Measurements from ENCODE around the gene RAB17. TPM values are rescaled to one million over a fixed set of nuclear protein-coding genes. Genes with fewer than 3 reads are reported as not detected.

The RAB17 gene
- total RNA-seq, 2 experiments from 2014 or later = not detected

DNA sequence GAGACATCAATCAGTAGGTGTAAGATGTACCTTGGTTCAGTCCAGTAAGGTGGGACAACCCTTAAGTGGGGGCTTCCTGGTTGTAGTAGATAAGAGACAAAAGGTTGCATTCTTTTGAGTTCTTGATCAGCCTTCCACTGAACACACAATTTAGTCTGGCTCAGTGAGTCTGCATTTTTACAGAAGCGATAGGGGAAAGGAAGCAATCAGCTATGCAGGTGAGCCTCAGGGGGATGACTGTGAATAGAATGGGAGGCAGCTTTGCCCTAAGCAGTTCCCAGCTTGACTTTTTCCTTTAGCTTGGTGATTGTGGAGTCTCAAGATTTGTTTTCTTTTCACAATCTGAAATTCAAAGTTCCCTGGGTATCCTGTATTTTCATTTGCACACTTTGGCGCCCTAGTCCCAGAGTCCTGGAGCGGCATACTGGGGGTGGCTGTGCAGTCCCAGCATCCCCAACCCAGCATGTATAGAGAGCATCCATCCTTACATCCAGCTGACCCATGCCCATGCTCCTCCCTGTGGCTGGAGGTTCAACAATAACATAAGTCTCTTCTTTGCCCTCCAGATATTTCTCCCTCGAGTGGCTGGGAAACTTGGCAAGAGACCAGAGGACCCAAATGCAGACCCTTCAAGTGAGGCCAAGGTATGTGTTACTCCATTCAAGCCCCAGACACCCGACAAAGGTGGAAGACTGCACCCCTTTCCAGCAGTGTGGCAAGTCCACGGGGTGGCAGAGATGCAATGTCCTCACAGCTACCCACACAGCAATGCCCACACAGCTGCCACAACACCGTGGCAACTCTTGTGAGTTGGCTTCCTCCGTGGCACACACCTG, 44.3 kb downstream of the RAB17 start:
- no peak for ATAC-seq (ENCODE audit: low read depth)
- H3K27me3 Mint-ChIP-seq = peaks cover 3% of the 10 kb centered on the region
- H3K4me1 Mint-ChIP-seq = no peaks in the 10 kb centered on the region
- H3K36me3 Mint-ChIP-seq = no peaks in the 10 kb centered on the region
- DNase-seq = no peak
- POLR2A ChIA-PET = no interaction called here
- no peak overlapping the region for H3K4me3 Mint-ChIP-seq
- no peaks in the 10 kb centered on the region for H3K9me3 Mint-ChIP-seq
- H3K27ac Mint-ChIP-seq = no peak overlapping the region

DNA sequence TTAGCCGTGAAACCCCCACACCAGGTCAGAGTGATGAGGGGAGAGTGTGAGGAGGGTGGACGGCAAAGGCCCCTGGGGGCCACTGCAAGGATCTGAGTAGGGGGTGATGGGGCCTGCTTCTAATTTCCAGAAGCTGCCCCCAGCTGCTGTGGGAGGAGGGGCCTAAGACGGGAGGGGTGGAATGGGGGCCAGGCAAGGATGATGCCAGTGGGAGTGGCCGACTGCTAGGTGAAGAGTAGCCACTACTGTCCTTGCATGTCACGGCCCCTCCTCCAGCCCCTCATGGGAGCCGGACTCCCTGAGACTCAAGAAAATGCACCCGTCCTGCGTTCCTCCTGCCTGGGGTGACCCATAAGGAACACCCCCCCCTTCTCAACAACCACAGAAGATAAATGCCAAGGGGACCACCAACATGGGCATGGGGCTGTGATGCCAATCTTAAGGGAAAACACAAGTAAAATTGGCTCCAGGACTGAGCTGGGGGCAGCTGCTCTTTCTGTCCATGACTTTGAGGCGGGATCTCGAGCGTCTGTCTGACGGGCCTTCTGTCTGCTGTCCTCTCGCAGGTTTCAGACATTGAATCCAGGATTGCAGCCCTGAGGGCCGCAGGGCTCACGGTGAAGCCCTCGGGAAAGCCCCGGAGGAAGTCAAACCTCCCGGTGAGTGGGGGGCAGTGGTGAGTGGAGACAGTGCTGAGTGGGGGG, 48.4 kb downstream of the RAB17 start:
- ATAC-seq (ENCODE audit: low read depth) (no peak), DNase-seq (no peak)
- H3K27me3 Mint-ChIP-seq = peaks cover 3% of the 10 kb centered on the region
- no peaks in the 10 kb centered on the region for H3K4me1 Mint-ChIP-seq
- H3K27ac Mint-ChIP-seq = no peak overlapping the region
- no peaks in the 10 kb centered on the region for H3K36me3 Mint-ChIP-seq
- H3K4me3 Mint-ChIP-seq = no peak overlapping the region
- POLR2A ChIA-PET = no interaction called here
- no peaks in the 10 kb centered on the region for H3K9me3 Mint-ChIP-seq

DNA sequence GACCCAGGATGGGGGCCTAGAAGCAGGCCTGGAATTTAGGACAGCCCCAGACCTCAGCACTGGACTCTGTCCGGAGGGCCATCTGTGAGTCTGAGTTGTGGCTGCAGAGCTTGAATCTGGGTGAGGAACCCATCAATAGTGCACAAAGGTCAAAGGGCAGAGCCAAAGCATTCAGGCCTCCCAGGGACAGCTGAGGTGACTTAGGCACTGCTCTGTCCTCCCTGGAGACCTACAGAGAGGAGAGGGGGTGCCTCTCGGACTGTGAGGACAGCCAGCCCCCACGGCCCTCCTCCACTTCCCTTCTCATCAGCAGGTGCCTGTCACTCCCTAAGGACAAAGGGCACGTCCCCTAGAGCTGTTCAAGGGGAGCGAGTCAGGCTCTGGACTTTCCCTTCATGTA, 49.3 kb downstream of the RAB17 start:
- Mint-ChIP-seq H3K4me1 (no peaks in the 10 kb centered on the region), H3K27me3 (no peaks in the 10 kb centered on the region), H3K27ac (no peak overlapping the region), H3K9me3 (no peaks in the 10 kb centered on the region), H3K36me3 (no peaks in the 10 kb centered on the region), H3K4me3 (no peak overlapping the region)
- ATAC-seq (ENCODE audit: low read depth) = no peak
- POLR2A ChIA-PET = no interaction called here
- DNase-seq = no peak

DNA sequence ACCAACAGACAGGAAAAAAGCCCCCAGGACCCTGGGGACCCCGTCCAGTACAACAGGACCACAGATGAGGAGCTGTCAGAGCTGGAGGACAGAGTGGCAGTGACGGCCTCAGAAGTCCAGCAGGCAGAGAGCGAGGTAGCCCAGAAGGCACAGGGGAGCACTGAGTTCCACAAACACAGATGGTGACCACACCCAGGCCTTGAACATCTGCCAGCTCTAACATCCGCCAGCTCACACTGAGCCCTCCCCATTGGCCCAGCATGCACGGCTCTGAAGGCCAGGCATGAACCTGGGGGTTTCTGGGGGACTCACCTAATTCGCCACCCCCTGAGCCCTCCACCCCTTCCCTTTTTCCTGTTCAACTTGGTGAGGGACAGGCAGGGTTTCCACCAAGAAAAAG, 49.7 kb downstream of the RAB17 start:
- Mint-ChIP-seq H3K4me3 (no peak overlapping the region), H3K9me3 (no peaks in the 10 kb centered on the region), H3K27ac (no peak overlapping the region), H3K27me3 (no peaks in the 10 kb centered on the region), H3K4me1 (no peaks in the 10 kb centered on the region), H3K36me3 (no peaks in the 10 kb centered on the region)
- no peak for DNase-seq
- POLR2A ChIA-PET = no interaction called here
- ATAC-seq (ENCODE audit: low read depth) = no peak

DNA sequence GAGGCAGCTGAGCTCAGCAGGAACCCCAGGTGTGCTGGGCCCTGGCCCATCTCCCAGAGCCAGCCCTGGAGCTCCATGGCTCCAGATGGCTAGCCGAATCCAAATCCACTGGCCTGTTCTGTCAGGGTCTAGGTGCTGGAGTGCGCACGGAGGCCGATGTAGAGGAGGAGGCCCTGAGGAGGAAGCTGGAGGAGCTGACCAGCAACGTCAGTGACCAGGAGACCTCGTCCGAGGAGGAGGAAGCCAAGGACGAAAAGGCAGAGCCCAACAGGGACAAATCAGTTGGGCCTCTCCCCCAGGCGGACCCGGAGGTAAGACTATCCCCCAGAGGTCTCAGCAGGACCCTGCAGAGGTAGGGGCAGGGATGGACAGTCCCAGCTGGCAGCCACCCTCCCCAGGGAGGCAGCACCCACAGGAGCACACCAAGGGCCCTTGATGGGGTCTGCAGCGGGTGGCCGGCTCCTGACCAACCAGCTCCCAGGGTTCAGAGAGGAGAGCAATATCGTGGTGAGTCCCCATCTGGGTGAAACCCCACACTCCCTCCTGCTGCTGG, 50.2 kb downstream of the RAB17 start:
- POLR2A ChIA-PET = no interaction called here

DNA sequence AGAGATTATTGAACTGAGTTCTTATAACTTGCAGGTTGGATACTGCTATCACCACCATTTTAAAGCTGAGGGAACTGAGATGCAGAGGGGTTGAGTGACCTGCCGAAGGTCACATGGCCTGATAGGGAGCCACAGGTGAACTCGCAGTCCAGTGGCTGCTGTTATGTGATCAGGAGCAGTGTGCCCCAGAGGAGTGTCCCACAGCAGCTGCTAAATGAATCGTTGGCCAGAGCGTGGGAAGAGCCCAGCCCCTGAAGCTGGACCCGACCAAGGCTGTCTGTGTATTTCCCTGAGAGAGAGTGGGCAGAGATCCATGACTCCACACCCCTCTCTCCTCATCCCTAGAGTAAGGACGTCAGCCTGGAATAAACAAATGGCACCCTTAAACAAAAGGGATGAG, 50.9 kb downstream of the RAB17 start:
- POLR2A ChIA-PET = no interaction called here
- no peak for ATAC-seq (ENCODE audit: low read depth)
- no peaks in the 10 kb centered on the region for H3K27me3 Mint-ChIP-seq
- no peaks in the 10 kb centered on the region for H3K36me3 Mint-ChIP-seq
- H3K4me1 Mint-ChIP-seq = no peaks in the 10 kb centered on the region
- H3K4me3 Mint-ChIP-seq = no peak overlapping the region
- H3K27ac Mint-ChIP-seq = no peak overlapping the region
- H3K9me3 Mint-ChIP-seq = no peaks in the 10 kb centered on the region
- DNase-seq = no peak

More for the DNA sequence above, 50.2 kb downstream of the RAB17 start:
- H3K27ac Mint-ChIP-seq = no peak overlapping the region
- no peak overlapping the region for H3K4me3 Mint-ChIP-seq
- H3K4me1 Mint-ChIP-seq = no peaks in the 10 kb centered on the region
- no peaks in the 10 kb centered on the region for H3K27me3 Mint-ChIP-seq
- ATAC-seq (ENCODE audit: low read depth) (no peak), DNase-seq (no peak)
- H3K9me3 Mint-ChIP-seq = no peaks in the 10 kb centered on the region
- H3K36me3 Mint-ChIP-seq = no peaks in the 10 kb centered on the region

DNA sequence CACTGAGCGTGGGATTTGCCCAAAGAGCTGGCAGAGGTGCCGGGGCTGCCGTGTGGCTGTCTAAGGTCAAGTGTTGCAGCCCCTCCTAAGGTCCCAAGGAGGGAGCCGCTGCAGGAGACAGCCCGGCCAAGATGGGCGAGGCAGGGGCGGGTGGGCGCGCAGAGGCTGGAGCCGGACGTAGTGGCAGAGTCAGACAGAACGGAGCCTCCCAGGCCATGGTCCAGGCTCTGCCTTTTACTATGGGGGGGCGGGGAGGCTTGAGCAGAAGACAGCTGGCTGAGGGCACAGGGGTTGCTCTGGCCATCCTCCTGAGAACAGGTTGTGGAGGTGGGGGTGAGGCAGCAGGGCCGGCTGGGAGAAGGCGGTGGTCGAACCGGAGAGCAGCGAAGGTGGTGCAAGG, 51.6 kb downstream of the RAB17 start:
- H3K36me3 Mint-ChIP-seq = no peaks in the 10 kb centered on the region
- POLR2A ChIA-PET = no interaction called here
- no peak overlapping the region for H3K4me3 Mint-ChIP-seq

DNA sequence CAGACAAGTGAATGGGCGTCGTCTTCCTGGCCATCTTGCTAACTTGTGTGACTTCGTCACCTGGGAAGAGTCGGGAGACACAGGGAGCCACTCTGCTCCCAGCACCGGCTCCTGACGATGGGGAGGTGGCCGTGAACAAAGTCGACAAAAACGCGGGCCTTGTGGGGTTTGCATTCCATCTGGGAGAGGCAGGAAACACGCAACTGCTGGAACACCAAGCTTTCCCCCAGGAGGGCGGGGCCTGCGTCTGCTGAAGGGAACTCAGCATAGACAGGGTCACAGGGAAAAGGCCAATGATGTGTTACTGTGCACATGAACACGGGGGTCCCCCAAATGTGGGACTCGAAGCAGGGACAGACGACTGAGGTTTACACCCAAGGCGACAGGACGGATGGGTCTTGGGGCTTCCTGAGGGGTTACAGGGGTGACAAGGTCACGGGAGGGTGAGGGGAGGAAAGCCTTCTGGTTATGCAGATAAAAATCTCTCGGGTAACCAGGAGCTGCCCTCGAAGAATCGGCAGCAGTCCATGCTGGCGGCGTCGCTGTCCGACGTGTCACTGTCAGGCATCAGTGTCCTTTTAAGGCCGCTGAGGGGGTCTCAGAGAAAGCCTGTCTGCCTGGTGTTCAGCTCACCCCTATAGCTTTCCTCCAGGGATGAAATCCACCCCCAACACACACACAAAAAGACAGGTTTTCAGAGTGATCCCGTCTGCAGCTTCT, 52.4 kb downstream of the RAB17 start:
- Mint-ChIP-seq H3K4me1 (no peaks in the 10 kb centered on the region), H3K36me3 (no peaks in the 10 kb centered on the region), H3K27ac (no peak overlapping the region), H3K27me3 (no peaks in the 10 kb centered on the region), H3K4me3 (no peak overlapping the region), H3K9me3 (no peaks in the 10 kb centered on the region)
- POLR2A ChIA-PET = no interaction called here
- DNase-seq (no peak), ATAC-seq (ENCODE audit: low read depth) (no peak)

More for the DNA sequence above, 51.6 kb downstream of the RAB17 start:
- Mint-ChIP-seq H3K27me3 (no peaks in the 10 kb centered on the region), H3K27ac (no peak overlapping the region), H3K9me3 (no peaks in the 10 kb centered on the region), H3K4me1 (no peaks in the 10 kb centered on the region)
- no peak for ATAC-seq (ENCODE audit: low read depth)
- no peak for DNase-seq

DNA sequence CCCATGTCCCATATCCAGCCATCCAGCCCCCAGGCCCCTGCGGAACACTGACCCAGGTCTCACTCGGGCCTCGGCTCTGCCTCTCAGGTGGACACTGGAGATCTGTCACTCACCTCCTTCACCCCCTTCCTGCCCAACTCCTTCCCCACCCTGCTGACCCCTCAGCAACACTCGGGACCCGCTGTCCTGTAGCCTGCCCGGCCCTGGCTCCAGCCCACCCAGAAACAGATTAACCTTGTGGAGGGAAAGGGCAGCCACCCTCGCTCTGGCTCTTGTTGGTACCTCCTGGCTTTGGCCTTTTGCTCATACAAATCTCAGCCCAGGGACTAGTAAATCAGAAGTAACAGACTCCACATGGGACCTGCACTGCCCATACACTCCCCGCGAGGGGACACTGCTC, 53.9 kb downstream of the RAB17 start:
- Mint-ChIP-seq H3K36me3 (no peaks in the 10 kb centered on the region), H3K9me3 (no peaks in the 10 kb centered on the region), H3K4me3 (no peak overlapping the region), H3K27me3 (no peaks in the 10 kb centered on the region), H3K4me1 (no peaks in the 10 kb centered on the region), H3K27ac (no peak overlapping the region)
- POLR2A ChIA-PET = no interaction called here
- ATAC-seq (ENCODE audit: low read depth) = no peak
- no peak for DNase-seq

DNA sequence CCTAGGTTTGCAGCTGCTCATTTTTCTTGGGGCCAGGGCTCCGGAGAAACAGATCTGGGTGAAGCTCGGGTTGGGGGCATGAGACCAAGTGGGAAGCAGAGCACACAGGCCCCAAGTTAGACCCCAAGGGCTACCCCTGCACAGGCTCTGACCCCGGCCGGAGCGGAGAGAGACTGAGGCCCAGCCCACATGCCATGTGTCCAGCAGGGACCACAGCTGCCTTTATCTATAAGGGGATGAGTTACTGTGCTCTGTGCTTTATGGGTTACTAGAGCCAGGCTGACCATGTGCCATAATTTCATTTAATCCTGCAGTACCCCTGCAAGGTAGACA, 54.5 kb downstream of the RAB17 start:
- Mint-ChIP-seq H3K27me3 (no peaks in the 10 kb centered on the region), H3K36me3 (no peaks in the 10 kb centered on the region), H3K4me1 (no peaks in the 10 kb centered on the region), H3K27ac (no peak overlapping the region), H3K4me3 (no peak overlapping the region), H3K9me3 (no peaks in the 10 kb centered on the region)
- no peak for DNase-seq
- POLR2A ChIA-PET = no interaction called here
- ATAC-seq (ENCODE audit: low read depth) = no peak

DNA sequence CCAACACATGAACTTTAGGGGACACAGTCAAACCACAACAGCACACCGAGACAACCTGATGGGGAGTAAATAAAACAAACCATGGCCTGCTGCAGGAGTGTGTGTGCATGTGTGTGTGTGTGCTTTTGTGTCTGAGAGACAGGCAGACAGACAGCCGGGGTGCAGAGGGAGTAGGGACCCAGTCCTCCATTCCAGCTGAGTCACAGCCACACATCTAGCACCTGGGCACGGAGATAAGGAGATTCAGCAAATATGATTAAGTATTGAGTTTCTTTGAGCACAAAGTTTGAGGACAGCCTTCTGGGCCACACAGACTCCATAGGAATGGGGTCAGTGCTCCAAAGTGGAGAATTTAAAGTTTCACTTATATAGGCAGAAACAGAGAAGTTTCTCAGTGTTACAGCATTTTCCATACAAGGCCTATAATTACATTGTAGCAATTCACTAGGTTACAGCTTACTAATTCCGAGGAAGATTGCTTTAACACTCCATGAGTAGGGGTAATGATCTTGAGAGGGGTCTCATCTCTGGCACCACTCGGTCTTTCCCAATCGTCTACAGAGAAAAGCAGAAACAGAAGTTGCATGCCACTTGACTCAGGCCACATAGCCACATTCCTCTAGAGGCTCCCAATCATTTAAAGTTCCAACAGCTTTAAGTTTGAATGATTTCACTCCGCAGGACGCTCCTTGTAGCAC, 55.0 kb downstream of the RAB17 start:
- ATAC-seq (ENCODE audit: low read depth) = no peak
- Mint-ChIP-seq H3K4me3 (no peak overlapping the region), H3K9me3 (no peaks in the 10 kb centered on the region), H3K4me1 (no peaks in the 10 kb centered on the region), H3K27me3 (no peaks in the 10 kb centered on the region), H3K36me3 (no peaks in the 10 kb centered on the region), H3K27ac (no peak overlapping the region)
- DNase-seq = no peak
- POLR2A ChIA-PET = no interaction called here

DNA sequence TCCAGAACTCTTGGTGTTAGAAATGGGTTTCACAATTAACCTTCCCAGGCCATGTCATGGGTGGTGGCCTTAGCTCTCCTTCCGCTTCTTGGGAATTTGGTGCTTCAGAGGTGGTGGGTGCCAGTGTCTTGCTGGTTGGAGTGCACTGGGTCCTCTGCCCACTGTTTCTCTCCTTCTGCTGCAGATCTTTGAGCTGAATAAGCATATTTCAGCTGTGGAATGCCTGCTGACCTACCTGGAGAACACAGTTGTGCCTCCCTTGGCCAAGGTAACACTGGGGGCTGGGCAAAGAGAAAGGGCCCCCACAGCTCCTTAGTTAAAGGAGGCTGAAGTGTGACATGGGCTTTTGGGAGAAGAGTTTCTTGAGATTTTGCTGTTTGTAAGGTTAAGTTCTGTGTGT, 56.2 kb downstream of the RAB17 start:
- DNase-seq = no peak
- Mint-ChIP-seq H3K4me3 (no peak overlapping the region), H3K4me1 (no peaks in the 10 kb centered on the region), H3K36me3 (no peaks in the 10 kb centered on the region), H3K27ac (no peak overlapping the region), H3K27me3 (no peaks in the 10 kb centered on the region), H3K9me3 (no peaks in the 10 kb centered on the region)
- no peak for ATAC-seq (ENCODE audit: low read depth)
- POLR2A ChIA-PET = no interaction called here

DNA sequence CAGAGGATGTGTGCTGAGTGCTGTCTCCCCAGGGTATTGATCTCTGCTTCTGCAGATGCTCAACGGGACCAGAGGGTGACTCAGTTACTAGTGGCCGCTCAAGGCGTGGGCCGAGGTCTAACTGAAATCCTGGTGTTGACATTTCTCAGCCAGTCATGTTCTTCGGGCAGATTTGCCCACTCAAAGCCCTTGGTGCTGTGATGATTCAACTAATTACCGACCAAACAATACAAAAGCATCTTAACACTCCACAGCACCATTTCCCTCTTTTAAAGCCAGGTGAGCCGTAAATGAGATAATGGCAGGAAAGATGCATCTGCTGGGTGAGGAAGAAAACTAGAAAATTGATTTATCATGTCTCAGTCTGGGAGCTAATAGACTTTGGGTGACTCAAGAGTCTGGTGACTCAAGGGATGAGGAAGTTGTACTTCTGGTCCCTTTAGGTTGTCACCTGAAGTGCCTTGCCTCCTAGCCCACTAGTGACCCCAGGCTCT, 56.8 kb downstream of the RAB17 start:
- no peak for ATAC-seq (ENCODE audit: low read depth)
- H3K36me3 Mint-ChIP-seq = no peaks in the 10 kb centered on the region
- H3K27me3 Mint-ChIP-seq = no peaks in the 10 kb centered on the region
- H3K27ac Mint-ChIP-seq = no peak overlapping the region
- H3K4me1 Mint-ChIP-seq = no peaks in the 10 kb centered on the region
- H3K4me3 Mint-ChIP-seq = no peak overlapping the region
- H3K9me3 Mint-ChIP-seq = no peaks in the 10 kb centered on the region
- no peak for DNase-seq
- POLR2A ChIA-PET = no interaction called here
